PC-3 (cell line): ENCODE measurements around the gene ZNF726. TPM values are rescaled to one million over a fixed set of nuclear protein-coding genes. Genes with fewer than 3 reads are reported as not detected.

Experiments used
- ATAC-seq: fragments of 200-7000 bp; cut with Tn5 transposase; 2 replicates; pipeline ENCODE4 v1.9.1; 2020; ENCODE audit warnings: mild to moderate bottlenecking, moderate library complexity
- Bru-seq: library from RNA; stranded (reverse); fragments of 400-500 nt; gene quantifications from one replicate; lab custom pipeline; 2021; lab: Mats Ljungman, UMichigan
- BruChase-seq, 2 experiments: library from RNA; stranded (reverse); fragments of 400-500 nt; gene quantifications; one replicate each; lab custom pipeline; 2021; lab: Mats Ljungman, UMichigan
- BruUV-seq: library from RNA; stranded (reverse); fragments of 400-500 nt; replicated peaks from 2 replicates; lab custom pipeline; 2021; lab: Mats Ljungman, UMichigan
- CTCF ChIA-PET: fragments of 300-600 bp; sonication (Branson Sonifier 250); formaldehyde crosslinking; loops from one replicate; lab custom pipeline; 2022; ENCODE audit warnings: antibody characterized with exemption; lab: Charles Lee
- POLR2A ChIA-PET: fragments of 300-600 bp; sonication (Branson Sonifier 250); formaldehyde crosslinking; loops from one replicate; lab custom pipeline; 2022; ENCODE audit warnings: antibody characterized with exemption; ENCODE audit not compliant: unreplicated experiment; lab: Charles Lee
- DNase-seq: peaks from one replicate; pipeline ENCODE4 v3.0.0-alpha.2; 2015
- H2AFZ ChIP-seq: fragments of 300-600 bp; sonication (generic); 2 replicates; pipeline ENCODE4 v1.6.0; 2016; ENCODE audit warnings: antibody characterized with exemption, low read length
- H3F3A ChIP-seq: fragments of 300-600 bp; sonication (generic); one replicate; pipeline ENCODE4 v1.6.0; 2017; ENCODE audit warnings: antibody characterized with exemption, low read length, control low read depth, mild to moderate bottlenecking; ENCODE audit not compliant: unreplicated experiment
- H3K27ac ChIP-seq: fragments of 300-600 bp; sonication (generic); 2 replicates; pipeline ENCODE4 v1.5.1; 2016; ENCODE audit warnings: mild to moderate bottlenecking, low read length
- H3K27me3 ChIP-seq: fragments of 300-600 bp; sonication (generic); 2 replicates; pipeline ENCODE4 v1.6.1; 2016; ENCODE audit warnings: low read length, mixed read lengths
- H3K36me3 ChIP-seq: fragments of 300-600 bp; sonication (generic); 2 replicates; pipeline ENCODE4 v1.6.1; 2016; ENCODE audit warnings: low read depth, mixed run types, low read length, mixed read lengths
- H3K4me1 ChIP-seq: fragments of 300-600 bp; sonication (generic); 2 replicates; pipeline ENCODE4 v1.5.1; 2016; ENCODE audit warnings: low read length; ENCODE audit not compliant: insufficient read depth
- H3K4me2 ChIP-seq: fragments of 300-600 bp; sonication (generic); 2 replicates; pipeline ENCODE4 v1.6.0; 2016; ENCODE audit warnings: low read length
- H3K4me3 ChIP-seq: fragments of 300-600 bp; sonication (generic); 2 replicates; pipeline ENCODE4 v1.5.1; 2016; ENCODE audit warnings: mild to moderate bottlenecking, low read length, mixed read lengths
- H3K79me2 ChIP-seq: fragments of 300-600 bp; sonication (generic); 2 replicates; pipeline ENCODE4 v1.6.1; 2017; ENCODE audit warnings: low read length, mixed read lengths
- H3K9ac ChIP-seq: fragments of 300-600 bp; sonication (generic); 2 replicates; pipeline ENCODE4 v1.6.0; 2016; ENCODE audit warnings: mild to moderate bottlenecking, low read length
- H3K9me2 ChIP-seq: fragments of 300-600 bp; sonication (generic); replicated peaks from 2 replicates; pipeline ENCODE4 v1.6.1; 2016; ENCODE audit warnings: mixed run types, low read length, mixed read lengths
- H3K9me3 ChIP-seq: fragments of 300-600 bp; sonication (generic); 2 replicates; pipeline ENCODE4 v1.6.1; 2016; ENCODE audit warnings: low read length, mixed read lengths
- H4K20me1 ChIP-seq: fragments of 300-600 bp; sonication (generic); 2 replicates; pipeline ENCODE4 v1.6.1; 2016; ENCODE audit warnings: low read length, mixed read lengths
- CTCF ChIP-seq: fragments of 300-600 bp; sonication (generic); conservative IDR thresholded peaks from 2 replicates; pipeline ENCODE4 v1.5.1; 2017; ENCODE audit warnings: antibody characterized with exemption, low read depth, mild to moderate bottlenecking, low read length
- EZH2 ChIP-seq: fragments of 300-600 bp; sonication (generic); IDR thresholded peaks from one replicate; pipeline ENCODE4 v1.6.1; 2017; ENCODE audit warnings: antibody characterized with exemption, mild to moderate bottlenecking, low read length; ENCODE audit not compliant: unreplicated experiment
- EZH2phosphoT487 ChIP-seq: fragments of 300-600 bp; sonication (generic); IDR thresholded peaks from 2 replicates; pipeline ENCODE4 v1.6.1; 2018; ENCODE audit warnings: mild to moderate bottlenecking, antibody characterized with exemption, low read length, borderline replicate concordance
- intact Hi-C: fragments of 100-400 bp; cut with micrococcal nuclease; formaldehyde crosslinking; loops from 2 replicates; pipeline ENCODE4 v1.9.0; 2023
- long read RNA-seq: library from polyadenylated mRNA; unstranded; transcript quantifications from one replicate; pipeline ENCODE4 v2.0.0, GENCODE V29; 2021; ENCODE audit not compliant: unreplicated experiment
- total RNA-seq: library from RNA; depleted of rRNA; stranded (reverse); fragments of >200 nt; gene quantifications from 2 replicates; pipeline ENCODE4 v1.2.3, GENCODE V29; 2014; rRNA removed

ZNF726 gene
- 12.7 and 12.8 TPM in 2 replicates for total RNA-seq
- Bru-seq, nascent RNA = percentile 65 among the genes with signal in this experiment
- BruChase-seq, experiment 1, labeled RNA remaining after a 6-hour chase = percentile 62 among the genes with signal in this experiment
- BruChase-seq, experiment 2, labeled RNA remaining after a 2-hour chase = percentile 57 among the genes with signal in this experiment
- long read RNA-seq, partial matches to known transcripts = 0 of 2 reads
- long read RNA-seq, other reads (novel, unspliced or antisense) = 0 of 2 reads

- Histone ChIP-seq H3K79me2 (peaks cover 42% of the 10 kb centered on the region), H3K9me2 (no peaks in the 10 kb centered on the region), H3K27me3 (no peaks in the 10 kb centered on the region), H3K9ac (peak within 1 kb of the TSS; percentile 87), H4K20me1 (no peaks in the 10 kb centered on the region), H3K9me3 (no peaks in the 10 kb centered on the region), H3F3A (no peaks in the 10 kb centered on the region), H3K4me3 (peak within 1 kb of the TSS; percentile 86), H2AFZ (peak within 1 kb of the TSS; percentile 84), H3K4me1 (no peaks in the 10 kb centered on the region), H3K27ac (peak within 1 kb of the TSS; percentile 44), H3K36me3 (peaks cover 32% of the 10 kb centered on the region), H3K4me2 (peak within 1 kb of the TSS; percentile 77)
- BruUV-seq = TSS peak; percentile 70
- TF ChIP-seq EZH2 (no peak), CTCF (no peak), EZH2phosphoT487 (no peak)
- intact Hi-C loops = loop anchor here (5.0 to 10.0 kb wide), 3 partner anchors 118 to 230 kb away; partner anchors contain the start of gene ZNF675
- ChIA-PET CTCF (no interaction called here), POLR2A (interaction anchor here (0.6 kb wide), 1 partner anchor 228 kb away, joined by 8 read pairs; the partner anchor contains the start of gene ZNF675)
- ATAC-seq = peak; percentile 98
- peak; percentile 96 for DNase-seq
Measured at GRCh38 chr19:23914402-23915286, at the start of gene ZNF726. TSS of gene ZNF726 (plus strand) at chr19:23914886. CDS start at chr19:23914995, 109 bp downstream.

DNA sequence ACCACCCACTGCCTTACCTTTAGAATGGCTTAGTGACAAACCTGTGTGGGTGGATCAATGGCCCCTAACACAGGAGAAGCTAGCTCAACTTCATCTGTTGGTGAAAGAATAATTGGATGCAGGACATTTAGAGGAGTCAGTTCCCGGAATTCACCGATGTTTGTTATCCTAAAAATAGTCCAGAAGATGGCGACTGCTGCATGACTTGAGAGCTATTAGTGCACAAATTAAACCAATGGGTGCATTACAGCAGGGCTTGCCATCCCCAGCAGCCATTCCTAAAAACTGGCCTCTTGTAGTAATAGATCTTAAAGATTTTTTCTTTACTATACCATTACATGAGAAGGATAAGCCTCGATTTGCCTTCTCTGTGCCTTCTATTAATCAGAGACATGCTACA lies 46.8 kb upstream of the ZNF726 start:
- CTCF ChIA-PET = no interaction called here
- intact Hi-C loops = no loop called here
- TF ChIP-seq EZH2phosphoT487 (no peak), CTCF (no peak; the same call in 1 of the 2 replicates), EZH2 (no peak)

More for the DNA sequence above, 46.8 kb upstream of the ZNF726 start:
- BruUV-seq = no TSS peak
- Histone ChIP-seq H3K4me1 (no peaks in the 10 kb centered on the region), H3K4me3 (no peak overlapping the region), H3K27me3 (no peaks in the 10 kb centered on the region), H3K4me2 (no peak overlapping the region), H3K79me2 (no peaks in the 10 kb centered on the region), H2AFZ (no peak overlapping the region), H3K27ac (no peak overlapping the region), H3K9me3 (no peaks in the 10 kb centered on the region), H3K36me3 (no peaks in the 10 kb centered on the region), H3K9me2 (no peaks in the 10 kb centered on the region), H3F3A (no peaks in the 10 kb centered on the region), H3K9ac (no peak overlapping the region), H4K20me1 (no peaks in the 10 kb centered on the region)
- POLR2A ChIA-PET = no interaction called here
- no peak for ATAC-seq
- DNase-seq = peak; percentile 6
